K562 (cell line): ENCODE results near the gene TAF10. TPM values are rescaled to one million over a fixed set of nuclear protein-coding genes. Genes with fewer than 3 reads are reported as not detected.
A peak's percentile ranks its signal among the peaks of the same experiment; 100 is the strongest.

ENCODE experiments used
- ARID3A ChIP-seq: IDR thresholded peaks from 2 replicates; pipeline ENCODE4 v1.6.1; 2012; ENCODE audit warnings: low read depth, low read length, improper control_type of control experiment, borderline replicate concordance
- CBFA2T3 ChIP-seq: fragments of 450-650 bp; IDR thresholded peaks from 2 replicates; pipeline ENCODE4 v1.6.1; 2017
- CBX1 ChIP-seq: sonication (generic); IDR thresholded peaks from 2 replicates; pipeline ENCODE4 v1.6.1; 2016; ENCODE audit warnings: antibody characterized with exemption, low read depth, mild to moderate bottlenecking
- CBX3 ChIP-seq, 2 experiments: IDR thresholded peaks; 1 replicate in 1 of 2; 2 replicates in 1 of 2; pipeline ENCODE4 v1.6.1; 2012; ENCODE audit warnings: inconsistent platforms in 2 of 2, low read length in 2 of 2, borderline replicate concordance in 1 of 2, control low read depth in 1 of 2
- CC2D1A ChIP-seq: fragments of 450-650 bp; IDR thresholded peaks from 2 replicates; pipeline ENCODE4 v1.6.1; 2017; ENCODE audit warnings: mild to moderate bottlenecking
- EGR1 ChIP-seq: fragments of 450-650 bp; conservative IDR thresholded peaks from 2 replicates; pipeline ENCODE4 v1.6.1; 2017; ENCODE audit warnings: mild to moderate bottlenecking
- ESRRB ChIP-seq: fragments of 250-450 bp; sonication (Bioruptor Pico); IDR thresholded peaks from 2 replicates; pipeline ENCODE4 v1.5.0; 2020; ENCODE audit warnings: mild to moderate bottlenecking, moderate library complexity, borderline replicate concordance
- FOSL1 ChIP-seq: fragments of 200-800 bp; sonication (Bioruptor generic); conservative IDR thresholded peaks from 2 replicates; pipeline ENCODE4 v1.6.1; 2016; ENCODE audit warnings: missing genetic modification characterization, missing compliant biosample characterization
- FOXJ3 ChIP-seq: sonication (generic); formaldehyde crosslinking; IDR thresholded peaks from 2 replicates; pipeline ENCODE4 v1.4.0; 2020; ENCODE audit warnings: mild to moderate bottlenecking, missing genetic modification reagents
- GABPA ChIP-seq: fragments of 200-800 bp; sonication (Bioruptor generic); conservative IDR thresholded peaks from 2 replicates; pipeline ENCODE4 v1.6.1; 2016; ENCODE audit warnings: low read depth, missing genetic modification characterization, missing compliant biosample characterization
- HMGXB4 ChIP-seq: sonication (generic); formaldehyde crosslinking; IDR thresholded peaks from 2 replicates; pipeline ENCODE4 v1.8.1; 2023; ENCODE audit warnings: mild to moderate bottlenecking, missing genetic modification reagents
- KDM1A ChIP-seq, 2 experiments: fragments of 450-650 bp; IDR thresholded peaks; 2 replicates each; pipeline ENCODE4 v1.6.1; 2016; ENCODE audit warnings: mild to moderate bottlenecking in 2 of 2
- NR1H2 ChIP-seq: sonication (generic); formaldehyde crosslinking; IDR thresholded peaks from 2 replicates; pipeline ENCODE4 v1.4.0; 2020; ENCODE audit warnings: mild to moderate bottlenecking, missing genetic modification reagents
- POLR2B ChIP-seq: fragments of 450-650 bp; IDR thresholded peaks from 2 replicates; pipeline ENCODE4 v1.6.1; 2018; ENCODE audit warnings: low read depth; ENCODE audit not compliant: partially characterized antibody
- RBM22 ChIP-seq: fragments of 200-400 bp; formaldehyde crosslinking; IDR thresholded peaks from 2 replicates; pipeline ENCODE4 v1.6.1; 2018; ENCODE audit warnings: low read length, low read depth; ENCODE audit not compliant: poor library complexity, severe bottlenecking
- RNF2 ChIP-seq: sonication (generic); IDR thresholded peaks from 2 replicates; pipeline ENCODE4 v1.6.1; 2016
- THAP7 ChIP-seq: fragments of 250-450 bp; sonication (Bioruptor Pico); IDR thresholded peaks from 2 replicates; pipeline ENCODE4 v1.5.0; 2021
- ZBTB26 ChIP-seq: fragments of 450-650 bp; formaldehyde crosslinking; IDR thresholded peaks from 2 replicates; pipeline ENCODE4 v1.4.0; 2022; ENCODE audit warnings: missing genetic modification characterization
- ZFPM2 ChIP-seq: fragments of 250-450 bp; sonication (Bioruptor Pico); IDR thresholded peaks from 2 replicates; pipeline ENCODE4 v1.5.1; 2022; ENCODE audit warnings: mild to moderate bottlenecking
- ZNF224 ChIP-seq: sonication (generic); formaldehyde crosslinking; IDR thresholded peaks from 2 replicates; pipeline ENCODE4 v1.8.0; 2022; ENCODE audit warnings: mild to moderate bottlenecking, missing genetic modification reagents
- ZNF277 ChIP-seq: fragments of 250-450 bp; sonication (Bioruptor Pico); IDR thresholded peaks from 2 replicates; pipeline ENCODE4 v1.8.0; 2022; ENCODE audit warnings: inconsistent platforms, mild to moderate bottlenecking, moderate library complexity, borderline replicate concordance
- ZNF75A ChIP-seq: fragments of 450-650 bp; formaldehyde crosslinking; IDR thresholded peaks from 2 replicates; pipeline ENCODE4 v1.4.0; 2020; ENCODE audit warnings: mild to moderate bottlenecking
- polyA plus RNA-seq, 8 experiments: library from polyadenylated mRNA; depleted of rRNA in 4 of 8; stranded (reverse) in 5 of 8; unstranded in 3 of 8; fragments of >200 nt; fragmentation: Nextera tagmentation in 2 of 8; fragmentation: Illumina TruSeq in 1 of 8; extraction: Ambion mirVana in 2 of 8; extraction: Trizol in 1 of 8; gene quantifications; 2 replicates each; pipeline versions ENCODE4 v1.2.1 to v1.2.3, GENCODE V29; 2011 to 2014; ENCODE audit warnings: inconsistent platforms in 1 of 8, missing spikeins in 1 of 8
- total RNA-seq, 7 experiments: library from RNA; depleted of rRNA in 6 of 7; stranded (reverse); fragments of >200 nt in 6 of 7; fragmentation: Illumina TruSeq in 2 of 7; extraction: Trizol in 2 of 7; gene quantifications; 2 replicates each; pipeline versions ENCODE4 v1.2.1 to v1.2.3, GENCODE V29; 2011 to 2021; ENCODE audit warnings: low replicate concordance in 1 of 7

TAF10 gene
- total and polyA plus RNA-seq, 9 of the 15 experiments (the other 6 are each of a cell fraction or from before 2014, with no cell fraction given), result 19.5 to 197 (median 121) TPM

GRCh38 chr11:6612213-6613041 is at the start of gene TAF10 (continued):
- no peak for TF ChIP-seq ARID3A
- peak; percentile 36 for TF ChIP-seq RBM22
- no peak; the same call in 1 of the 2 replicates for TF ChIP-seq THAP7 (CRISPR knock-in tag)
- no peak for TF ChIP-seq ZNF277 (CRISPR knock-in tag)
- no peak for TF ChIP-seq ZNF224 (CRISPR knock-in tag)
- 0 out of 2 replicates have a peak, but pooled peaks have one; percentile 79 for TF ChIP-seq ZBTB26 (CRISPR knock-in tag)
- TF ChIP-seq HMGXB4, result no peak; the same call in 1 of the 2 replicates
- peak; percentile 52; the same call in 1 of the 2 replicates for TF ChIP-seq FOSL1 (tag)
- TF ChIP-seq ZNF75A, result no peak
- peak; percentile 95 for TF ChIP-seq GABPA
- no peak for TF ChIP-seq NR1H2 (CRISPR knock-in tag)
- TF ChIP-seq FOXJ3 (CRISPR knock-in tag), result no peak
- peak; percentile 95 for TF ChIP-seq POLR2B
- peak; percentile 29; the same call in 1 of the 2 replicates for TF ChIP-seq ESRRB (CRISPR knock-in tag)
- TF ChIP-seq EGR1, result peak; percentile 64; the same call in 1 of the 2 replicates
- TF ChIP-seq RNF2, result peak; percentile 76; the same call in 1 of the 2 replicates
- TF ChIP-seq KDM1A (IDR thresholded peaks at IDR 0.05), result no peak
- TF ChIP-seq CC2D1A, result no peak
- TF ChIP-seq ZFPM2 (CRISPR knock-in tag), result no peak
- TF ChIP-seq CBX3 (IDR thresholded peaks at IDR 0.05; ENCODE audit: borderline replicate concordance in 1 of 2, low read length in 2 of 2), result peak in 1 of 2 experiments; percentile 23; a peak in 1 of 3 replicates
- TF ChIP-seq CBFA2T3, result no peak
- TF ChIP-seq CBX1, result peak; percentile 66; the same call in 1 of the 2 replicates
